ENCODE data around the gene OAF. TPM values are rescaled to one million over a fixed set of nuclear protein-coding genes. Genes with fewer than 3 reads are reported as not detected.

OAF gene
- total and polyA plus RNA-seq, 2 of the 8 experiments (the other 6 are each of a cell fraction or from before 2014, with no cell fraction given): 1.3 to 1.5 TPM

GRCh38 chr11:120180551-120181232 is 30.1 kb upstream of the OAF start:
- 69% methylated on average over 10 of the region's 11 CpGs; no CpG with 5 or more reads in 1 of the 2 experiments for WGBS, 2 experiments (ENCODE audit: extremely low coverage in 1 of 2, insufficient coverage in 1 of 2, insufficient read length in 1 of 2, insufficient replicate concordance in 2 of 2, low coverage in 1 of 2, low lambda C conversion rate in 2 of 2, missing lambda C conversion rate in 1 of 2)
- Histone ChIP-seq H3K36me3 (ENCODE audit: control insufficient read depth in 2 of 4, insufficient read depth in 4 of 4, low read length in 3 of 4) (no peaks in the 10 kb centered on the region), H3K56ac (replicated peaks; ENCODE audit: insufficient read length, low read depth, low read length) (no peak overlapping the region), H3K23me2 (ENCODE audit: low read depth, low read length) (no peaks in the 10 kb centered on the region; the same call in 1 of the 2 replicates), H3K9me3 (ENCODE audit: insufficient read depth in 2 of 2, low read depth in 1 of 2, low read length in 1 of 2) (no peaks in the 10 kb centered on the region), H3K4me3 (ENCODE audit: extremely low read depth in 1 of 4, insufficient read depth in 2 of 4, low read depth in 3 of 4, low read length in 4 of 4) (no peak overlapping the region), H4K5ac (ENCODE audit: insufficient read length, low read depth, low read length) (no peak overlapping the region), H3K9ac (replicated peaks in 1 of 4; ENCODE audit: extremely low read depth in 1 of 4, low read depth in 3 of 4, low read length in 3 of 4) (no peak overlapping the region), H3K18ac (ENCODE audit: extremely low read depth, low read length) (no peak overlapping the region; the same call in 1 of the 2 replicates), H4K20me1 (replicated peaks in 1 of 2; ENCODE audit: control insufficient read depth in 1 of 2, insufficient read depth in 2 of 2, low read length in 2 of 2) (no peaks in the 10 kb centered on the region), H3K27me3 (replicated peaks in 1 of 4; ENCODE audit: control insufficient read depth in 3 of 4, extremely low read depth in 1 of 4, insufficient read depth in 3 of 4, low read length in 3 of 4) (peaks cover 0 to 27% (median 21%) of the 10 kb centered on the region in 4 experiments; a peak in 4 of 7 replicates), H3K4me2 (ENCODE audit: insufficient read depth in 1 of 2, low read depth in 2 of 2, low read length in 2 of 2) (peak overlapping the region in 1 of 2 experiments; percentile 37; a peak in 1 of 4 replicates), H2BK120ac (replicated peaks; ENCODE audit: low read depth, low read length) (no peak overlapping the region), H3K4me1 (replicated peaks in 1 of 4; ENCODE audit: control insufficient read depth in 3 of 4, insufficient read depth in 4 of 4, low read length in 3 of 4) (peaks cover 0 to 9% (median 4%) of the 10 kb centered on the region in 4 experiments; a peak in 3 of 7 replicates), H3K79me2 (ENCODE audit: control insufficient read depth in 1 of 2, insufficient read depth in 2 of 2, low read length in 2 of 2) (no peaks in the 10 kb centered on the region), H2BK20ac (ENCODE audit: low read length) (no peak overlapping the region), H3K79me1 (ENCODE audit: low read depth, low read length) (no peaks in the 10 kb centered on the region), H3K14ac (ENCODE audit: insufficient read length) (no peak overlapping the region), H3K4ac (replicated peaks; ENCODE audit: insufficient read length, low read depth, low read length) (no peak overlapping the region), H2BK15ac (ENCODE audit: low read length) (no peak overlapping the region), H3K23ac (ENCODE audit: insufficient read length) (no peak overlapping the region), H2AFZ (ENCODE audit: low read length) (no peak overlapping the region), H4K8ac (ENCODE audit: extremely low read depth, insufficient read depth, low read length) (no peak overlapping the region), H2BK5ac (ENCODE audit: low read depth, low read length) (no peak overlapping the region), H4K91ac (replicated peaks; ENCODE audit: insufficient read length, low read length) (no peak overlapping the region), H3K27ac (ENCODE audit: low read depth, low read length) (no peak overlapping the region), H2AK5ac (ENCODE audit: low read depth, low read length) (no peak overlapping the region), H2BK12ac (ENCODE audit: low read depth, low read length) (no peak overlapping the region)
- peak in 1 of 2 experiments; percentile 49 for DNase-seq (ENCODE audit: low read depth in 1 of 2, low spot score in 2 of 2)
- ChIA-PET CTCF (ENCODE audit: partially characterized antibody) (interaction anchor here (0.7 to 7.8 kb wide), 24 partner anchors 10 to 124 kb away, joined by 3 to 198 read pairs (median 6); partner anchors contain the start of gene OAF), POLR2A (ENCODE audit: partially characterized antibody) (interaction anchor here (0.9 to 1.8 kb wide), 2 partner anchors 9 to 56 kb away, joined by 5 read pairs; no protein-coding TSS in a partner anchor)
- no peak for FAIRE-seq
- TF ChIP-seq EZH2 (IDR thresholded peaks at IDR 0.05; ENCODE audit: low read depth, low read length, severe bottlenecking): peak; percentile 3
- TF ChIP-seq JUND (IDR thresholded peaks at IDR 0.05; ENCODE audit: low read length): 0 out of 2 replicates have a peak, but pooled peaks have one; percentile 23
- TF ChIP-seq BACH1 (IDR thresholded peaks at IDR 0.05; ENCODE audit: low read length): 0 out of 2 replicates have a peak, but pooled peaks have one; percentile 18
- no peak for TF ChIP-seq SAP30 (IDR thresholded peaks at IDR 0.05; ENCODE audit: insufficient read depth, insufficient replicate concordance, low read length)
- TF ChIP-seq CTBP2 (IDR thresholded peaks at IDR 0.05; ENCODE audit: borderline replicate concordance, insufficient read depth, insufficient read length, low read length): peak; percentile 34
- TF ChIP-seq CBX8 (IDR thresholded peaks at IDR 0.05; ENCODE audit: borderline replicate concordance, low read depth, low read length): no peak
- no peak for TF ChIP-seq RFX5 (IDR thresholded peaks at IDR 0.05; ENCODE audit: borderline replicate concordance, low read depth, low read length)
- TF ChIP-seq CTCF (IDR thresholded peaks at IDR 0.05; ENCODE audit: control extremely low read depth in 1 of 3, insufficient read depth in 1 of 3, low read depth in 1 of 3, low read length in 3 of 3): peak in 2 of 3 experiments; percentile 52 to 53; a peak in 2 of 4 replicates

Data from H1 (cell line).